ENCODE measurements around the gene MYPN.

DNA sequence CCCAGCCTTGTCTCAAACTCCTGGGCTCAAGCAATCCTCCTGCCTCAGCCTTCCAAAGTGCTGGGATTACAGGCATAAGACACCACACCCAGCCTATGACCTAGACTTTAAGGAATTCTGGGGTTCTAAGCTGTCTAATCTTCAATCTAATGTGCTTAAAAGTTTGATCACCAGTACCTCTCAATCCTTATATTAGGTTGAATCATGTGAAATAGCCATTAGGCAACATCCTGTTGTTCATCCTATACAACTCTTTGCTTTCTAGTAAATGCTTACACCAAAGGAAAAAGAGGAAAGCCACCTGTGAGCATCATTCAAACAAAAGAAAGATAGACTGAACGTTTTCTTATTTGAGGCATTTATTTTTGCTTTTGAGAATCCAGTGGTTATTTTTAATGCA lies 66.7 kb downstream of the MYPN start:
- TF ChIP-seq, protein P1, sequence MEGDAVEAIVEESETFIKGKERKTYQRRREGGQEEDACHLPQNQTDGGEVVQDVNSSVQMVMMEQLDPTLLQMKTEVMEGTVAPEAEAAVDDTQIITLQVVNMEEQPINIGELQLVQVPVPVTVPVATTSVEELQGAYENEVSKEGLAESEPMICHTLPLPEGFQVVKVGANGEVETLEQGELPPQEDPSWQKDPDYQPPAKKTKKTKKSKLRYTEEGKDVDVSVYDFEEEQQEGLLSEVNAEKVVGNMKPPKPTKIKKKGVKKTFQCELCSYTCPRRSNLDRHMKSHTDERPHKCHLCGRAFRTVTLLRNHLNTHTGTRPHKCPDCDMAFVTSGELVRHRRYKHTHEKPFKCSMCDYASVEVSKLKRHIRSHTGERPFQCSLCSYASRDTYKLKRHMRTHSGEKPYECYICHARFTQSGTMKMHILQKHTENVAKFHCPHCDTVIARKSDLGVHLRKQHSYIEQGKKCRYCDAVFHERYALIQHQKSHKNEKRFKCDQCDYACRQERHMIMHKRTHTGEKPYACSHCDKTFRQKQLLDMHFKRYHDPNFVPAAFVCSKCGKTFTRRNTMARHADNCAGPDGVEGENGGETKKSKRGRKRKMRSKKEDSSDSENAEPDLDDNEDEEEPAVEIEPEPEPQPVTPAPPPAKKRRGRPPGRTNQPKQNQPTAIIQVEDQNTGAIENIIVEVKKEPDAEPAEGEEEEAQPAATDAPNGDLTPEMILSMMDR (IDR thresholded peaks at IDR 0.05): no peak
- no peak for TF ChIP-seq POLR2A (IDR thresholded peaks at IDR 0.05)
